Measurements from ENCODE around the gene THOC2.

DNA sequence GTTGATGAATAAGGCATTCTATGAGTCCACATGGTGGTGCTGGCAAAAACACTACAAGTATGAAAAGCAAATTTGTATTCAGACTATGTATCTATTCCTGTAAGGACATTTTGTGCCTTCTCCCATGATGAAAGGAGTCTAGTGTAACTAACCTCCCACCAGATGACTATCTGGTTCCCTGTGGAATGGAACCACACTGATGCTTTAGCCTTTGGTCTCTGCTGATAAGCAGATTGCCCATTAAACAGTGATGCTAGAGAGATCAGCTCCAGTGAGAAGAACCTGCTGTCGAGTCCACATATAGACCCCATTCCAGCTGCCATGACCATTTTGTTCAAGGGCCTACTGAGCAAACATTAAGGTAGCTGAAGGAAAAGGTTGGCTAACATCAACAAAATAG, 10.5 kb upstream of the THOC2 start:
- TF ChIP-seq POLR2AphosphoS5 (IDR thresholded peaks at IDR 0.05; ENCODE audit: low read depth, low read length) (no peak), SIN3A (IDR thresholded peaks at IDR 0.05; ENCODE audit: borderline replicate concordance, insufficient read depth, low read length) (no peak)

Measured in PFSK-1 (cell line).